Measurements from ENCODE around the gene CDK14. TPM values are rescaled to one million over a fixed set of nuclear protein-coding genes. Genes with fewer than 3 reads are reported as not detected.

Gene CDK14
- total RNA-seq, 1 donor from 2014 or later, result 1.6 TPM

- no peak for DNase-seq (ENCODE audit: low read depth in 2 of 2)
Observed at GRCh38 chr7:91086200-91086599, 490.1 kb downstream of the CDK14 start.

- no peak for DNase-seq (ENCODE audit: low read depth in 2 of 2)
Observed at GRCh38 chr7:91088156-91088555, 492.0 kb downstream of the CDK14 start.

- no peak for DNase-seq (ENCODE audit: low read depth in 2 of 2)
Observed at GRCh38 chr7:91088691-91089090, 492.6 kb downstream of the CDK14 start.

- DNase-seq (ENCODE audit: low read depth in 2 of 2), result peak; percentile 50 to 61
Observed at GRCh38 chr7:91089382-91089963, 493.4 kb downstream of the CDK14 start.

GRCh38 chr7:91090684-91091083 lies 494.6 kb downstream of the CDK14 start:
- no peak for DNase-seq (ENCODE audit: low read depth in 2 of 2)

GRCh38 chr7:91091631-91092030 lies 495.5 kb downstream of the CDK14 start:
- no peak for DNase-seq (ENCODE audit: low read depth in 2 of 2)

GRCh38 chr7:91093181-91093580 lies 497.1 kb downstream of the CDK14 start:
- DNase-seq (ENCODE audit: low read depth in 2 of 2), result no peak

- DNase-seq (ENCODE audit: low read depth in 2 of 2), result no peak
Observed at GRCh38 chr7:91098566-91098965, 502.4 kb downstream of the CDK14 start.

- DNase-seq (ENCODE audit: low read depth in 2 of 2), result no peak
Observed at GRCh38 chr7:91103363-91103762, 507.2 kb downstream of the CDK14 start.

- no peak for DNase-seq (ENCODE audit: low read depth in 2 of 2)
Observed at GRCh38 chr7:91107460-91107859, 511.3 kb downstream of the CDK14 start.

- DNase-seq (ENCODE audit: low read depth in 2 of 2), result no peak
Observed at GRCh38 chr7:91109200-91109599, 513.1 kb downstream of the CDK14 start.

GRCh38 chr7:91112902-91113341 lies 516.8 kb downstream of the CDK14 start:
- peak in 1 of 2 donors; percentile 2 for DNase-seq (ENCODE audit: low read depth in 2 of 2)

- DNase-seq (ENCODE audit: low read depth in 2 of 2), result no peak
Observed at GRCh38 chr7:91114232-91114631, 518.1 kb downstream of the CDK14 start.

GRCh38 chr7:91126762-91127161 lies 530.6 kb downstream of the CDK14 start:
- no peak for DNase-seq (ENCODE audit: low read depth in 2 of 2)

- DNase-seq (ENCODE audit: low read depth in 2 of 2), result no peak
Observed at GRCh38 chr7:91127325-91127724, 531.2 kb downstream of the CDK14 start.

GRCh38 chr7:91127959-91128358 lies 531.8 kb downstream of the CDK14 start:
- DNase-seq (ENCODE audit: low read depth in 2 of 2), result no peak

- no peak for DNase-seq (ENCODE audit: low read depth in 2 of 2)
Observed at GRCh38 chr7:91128683-91129348, 532.7 kb downstream of the CDK14 start.

- no peak for DNase-seq (ENCODE audit: low read depth in 2 of 2)
Observed at GRCh38 chr7:91135300-91135699, 539.2 kb downstream of the CDK14 start.

GRCh38 chr7:91135703-91136430 lies 539.7 kb downstream of the CDK14 start:
- DNase-seq (ENCODE audit: low read depth in 2 of 2), result no peak

GRCh38 chr7:91137153-91137787 lies 541.1 kb downstream of the CDK14 start:
- DNase-seq (ENCODE audit: low read depth in 2 of 2), result no peak

- no peak for DNase-seq (ENCODE audit: low read depth in 2 of 2)
Observed at GRCh38 chr7:91137788-91138368, 541.8 kb downstream of the CDK14 start.

GRCh38 chr7:91140286-91140685 lies 544.2 kb downstream of the CDK14 start:
- no peak for DNase-seq (ENCODE audit: low read depth in 2 of 2)

Data from lung microvascular endothelial cell (primary cell).